Testis (tissue), 2 donors: ENCODE measurements around the gene HPCAL4.

Experiments
- POLR2A ChIP-seq: fragments of 450-650 bp; IDR thresholded peaks from one replicate; pipeline ENCODE4 v1.6.1; 2017; ENCODE audit warnings: antibody characterized with exemption, mild to moderate bottlenecking, moderate library complexity
- TF ChIP-seq, protein P1 (sequence below), 3 experiments: fragments of 450-650 bp in 2 of 3; fragments of 200-600 bp in 1 of 3; sonication (generic) in 1 of 3; IDR thresholded peaks; one replicate each; pipeline ENCODE4 v1.5.1; 2016 to 2019; ENCODE audit warnings: antibody characterized with exemption in 3 of 3, mild to moderate bottlenecking in 2 of 3, moderate library complexity in 1 of 3

DNA sequence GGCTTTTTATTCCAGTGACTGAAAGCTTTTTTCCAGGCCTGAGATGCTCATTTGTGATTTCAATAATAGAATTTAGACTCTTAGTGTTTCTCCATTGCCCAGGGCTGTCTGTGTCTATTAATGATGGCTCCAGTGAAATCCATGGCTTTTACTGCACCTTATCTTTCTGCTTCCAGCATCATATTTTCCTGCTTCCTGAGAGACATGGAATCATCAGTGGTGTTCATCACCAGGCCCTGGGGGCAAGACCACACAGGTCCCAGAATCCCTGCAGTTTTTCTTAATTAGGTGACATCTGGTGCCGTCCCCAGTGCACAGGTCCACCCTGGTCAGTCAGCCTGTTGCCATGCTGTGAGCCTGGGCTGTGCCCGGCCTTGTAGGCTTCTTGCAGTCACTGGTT, 34.8 kb downstream of the HPCAL4 start:
- TF ChIP-seq, protein P1, sequence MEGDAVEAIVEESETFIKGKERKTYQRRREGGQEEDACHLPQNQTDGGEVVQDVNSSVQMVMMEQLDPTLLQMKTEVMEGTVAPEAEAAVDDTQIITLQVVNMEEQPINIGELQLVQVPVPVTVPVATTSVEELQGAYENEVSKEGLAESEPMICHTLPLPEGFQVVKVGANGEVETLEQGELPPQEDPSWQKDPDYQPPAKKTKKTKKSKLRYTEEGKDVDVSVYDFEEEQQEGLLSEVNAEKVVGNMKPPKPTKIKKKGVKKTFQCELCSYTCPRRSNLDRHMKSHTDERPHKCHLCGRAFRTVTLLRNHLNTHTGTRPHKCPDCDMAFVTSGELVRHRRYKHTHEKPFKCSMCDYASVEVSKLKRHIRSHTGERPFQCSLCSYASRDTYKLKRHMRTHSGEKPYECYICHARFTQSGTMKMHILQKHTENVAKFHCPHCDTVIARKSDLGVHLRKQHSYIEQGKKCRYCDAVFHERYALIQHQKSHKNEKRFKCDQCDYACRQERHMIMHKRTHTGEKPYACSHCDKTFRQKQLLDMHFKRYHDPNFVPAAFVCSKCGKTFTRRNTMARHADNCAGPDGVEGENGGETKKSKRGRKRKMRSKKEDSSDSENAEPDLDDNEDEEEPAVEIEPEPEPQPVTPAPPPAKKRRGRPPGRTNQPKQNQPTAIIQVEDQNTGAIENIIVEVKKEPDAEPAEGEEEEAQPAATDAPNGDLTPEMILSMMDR (IDR thresholded peaks at IDR 0.05) = no peak
- TF ChIP-seq POLR2A = no peak
